A549 (cell line): ENCODE results near the gene RNASE4. TPM values are rescaled to one million over a fixed set of nuclear protein-coding genes. Genes with fewer than 3 reads are reported as not detected.
A peak's percentile ranks its signal among the peaks of the same experiment; 100 is the strongest.

ENCODE experiments used
- ATAC-seq, 2 experiments: fragments of 200-7000 bp in 1 of 2; fragments of >200 bp in 1 of 2; cut with Nextera tagmentation in 1 of 2; cut with Tn5 transposase in 1 of 2; 3 replicates each; pipeline versions ENCODE4 v1.8.0 to v1.9.1; 2018 to 2020; ENCODE audit warnings: mild to moderate bottlenecking in 1 of 2, moderate library complexity in 1 of 2
- CTCF ChIA-PET: fragments of 300-600 bp; sonication (Branson Sonifier 250); formaldehyde crosslinking; extraction: SDS; loops from one replicate; lab custom pipeline; 2021; ENCODE audit warnings: antibody characterized with exemption, inconsistent platforms; lab: Yijun Ruan, JAX
- POLR2A ChIA-PET: fragments of 350-600 bp; formaldehyde crosslinking; extraction: SDS; loops from one replicate; lab custom pipeline; 2021; ENCODE audit warnings: antibody characterized with exemption, inconsistent platforms; lab: Yijun Ruan, JAX
- DNase-seq, 2 experiments: peaks; one replicate each; pipeline versions ENCODE4 v3.0.0 to v3.0.0-alpha.2; 2011 to 2016; ENCODE audit warnings: low read depth in 1 of 2, low spot score in 1 of 2
- FAIRE-seq: peaks from 2 replicates; lab custom pipeline; 2011; peaks lifted over from hg19 to GRCh38; lab: Jason Lieb, UNC
- H3K27ac ChIP-seq, 2 experiments: fragments of >200 bp; sonication (Bioruptor Twin); formaldehyde crosslinking; 3 replicates each; pipeline ENCODE4 v1.5.1; 2016 to 2017
- H3K4me1 ChIP-seq: fragments of >200 bp; sonication (Bioruptor Twin); formaldehyde crosslinking; 3 replicates; pipeline ENCODE4 v1.6.1; 2016
- H3K4me2 ChIP-seq: fragments of >200 bp; sonication (Bioruptor Twin); formaldehyde crosslinking; 3 replicates; pipeline ENCODE4 v1.6.1; 2016
- H3K4me3 ChIP-seq: fragments of >200 bp; sonication (Bioruptor Twin); formaldehyde crosslinking; 3 replicates; pipeline ENCODE4 v1.5.1; 2016
- H3K9me3 ChIP-seq: fragments of >200 bp; sonication (Bioruptor Twin); formaldehyde crosslinking; 3 replicates; pipeline ENCODE4 v1.6.1; 2016
- ATOH8 ChIP-seq: fragments of 250-450 bp; sonication (Bioruptor Pico); IDR thresholded peaks from 2 replicates; pipeline ENCODE4 v1.5.0; 2020; ENCODE audit warnings: low read depth, mild to moderate bottlenecking, moderate library complexity
- CBX2 ChIP-seq: fragments of 200-600 bp; sonication (generic); IDR thresholded peaks from 2 replicates; pipeline ENCODE4 v1.6.1; 2016; ENCODE audit warnings: low read depth, mild to moderate bottlenecking, borderline replicate concordance
- CEBPB ChIP-seq, 2 experiments: fragments of >200 bp in 1 of 2; sonication (Bioruptor Twin) in 1 of 2; formaldehyde crosslinking in 1 of 2; IDR thresholded peaks; 2 replicates each; pipeline ENCODE4 v1.6.1; 2012 to 2016
- CTCF ChIP-seq: fragments of >200 bp; sonication (Bioruptor Twin); formaldehyde crosslinking; IDR thresholded peaks from 3 replicates; pipeline ENCODE4 v1.5.1; 2016
- FOSB ChIP-seq: fragments of 250-450 bp; sonication (Bioruptor Pico); IDR thresholded peaks from 2 replicates; pipeline ENCODE4 v1.5.0; 2020; ENCODE audit warnings: mild to moderate bottlenecking, moderate library complexity
- FOSL2 ChIP-seq, 2 experiments: fragments of 450-650 bp in 1 of 2; fragments of >200 bp in 1 of 2; sonication (Bioruptor Twin) in 1 of 2; formaldehyde crosslinking; IDR thresholded peaks; 2 replicates each; pipeline versions ENCODE4 v1.5.0 to v1.6.1; 2016 to 2020; ENCODE audit warnings: mild to moderate bottlenecking in 1 of 2, moderate library complexity in 1 of 2
- FOXS1 ChIP-seq: fragments of 250-450 bp; sonication (Bioruptor Pico); IDR thresholded peaks from 2 replicates; pipeline ENCODE4 v1.5.0; 2020; ENCODE audit warnings: mild to moderate bottlenecking, moderate library complexity
- HEYL ChIP-seq: fragments of 250-450 bp; sonication (Bioruptor Pico); IDR thresholded peaks from 2 replicates; pipeline ENCODE4 v1.8.0; 2021; ENCODE audit warnings: mild to moderate bottlenecking, moderate library complexity
- HOXB5 ChIP-seq: fragments of 250-450 bp; sonication (Bioruptor Pico); IDR thresholded peaks from 2 replicates; pipeline ENCODE4 v1.5.0; 2020; ENCODE audit warnings: mild to moderate bottlenecking, moderate library complexity
- KDM1A ChIP-seq: fragments of 200-600 bp; sonication (generic); IDR thresholded peaks from 2 replicates; pipeline ENCODE4 v1.6.1; 2016; ENCODE audit warnings: low read depth, mild to moderate bottlenecking
- MAX ChIP-seq: IDR thresholded peaks from 2 replicates; pipeline ENCODE4 v1.6.1; 2012
- MYC ChIP-seq: IDR thresholded peaks from 2 replicates; pipeline ENCODE4 v1.6.1; 2012; ENCODE audit warnings: mild to moderate bottlenecking, inconsistent platforms, low read length, improper control_type of control experiment, borderline replicate concordance
- NFE2L2 ChIP-seq: fragments of 150-350 bp; conservative IDR thresholded peaks from 2 replicates; pipeline ENCODE4 v1.6.1; 2014; ENCODE audit warnings: low read length
- NPAS2 ChIP-seq: fragments of 250-450 bp; sonication (Bioruptor Pico); IDR thresholded peaks from 2 replicates; pipeline ENCODE4 v1.8.0; 2022; ENCODE audit warnings: mild to moderate bottlenecking, moderate library complexity, borderline replicate concordance
- NR3C1 ChIP-seq: fragments of >200 bp; sonication (Bioruptor Twin); formaldehyde crosslinking; IDR thresholded peaks from 3 replicates; pipeline ENCODE4 v1.6.1; 2017
- POLR2AphosphoS2 ChIP-seq: conservative IDR thresholded peaks from 2 replicates; pipeline ENCODE4 v1.6.1; 2012; ENCODE audit warnings: low read length, improper control_type of control experiment, inconsistent platforms
- RAD21 ChIP-seq, 2 experiments: fragments of >200 bp in 1 of 2; sonication (Bioruptor Twin) in 1 of 2; formaldehyde crosslinking in 1 of 2; IDR thresholded peaks in 1 of 2; conservative IDR thresholded peaks in 1 of 2; 2 replicates in 1 of 2; 3 replicates in 1 of 2; pipeline ENCODE4 v1.6.1; 2012 to 2018; ENCODE audit warnings: inconsistent platforms in 1 of 2
- RCOR1 ChIP-seq: fragments of 150-350 bp; IDR thresholded peaks from 2 replicates; pipeline ENCODE4 v1.6.1; 2014; ENCODE audit warnings: antibody characterized with exemption, low read length, low read depth
- RFX5 ChIP-seq: fragments of 450-650 bp; IDR thresholded peaks from 2 replicates; pipeline ENCODE4 v1.7.1; 2014; ENCODE audit warnings: antibody characterized with exemption, mild to moderate bottlenecking, moderate library complexity
- SREBF2 ChIP-seq: fragments of 450-650 bp; IDR thresholded peaks from 2 replicates; pipeline ENCODE4 v1.6.1; 2014; ENCODE audit warnings: mild to moderate bottlenecking, moderate library complexity
- TP53 ChIP-seq: fragments of 250-450 bp; sonication (Bioruptor Pico); IDR thresholded peaks from 2 replicates; pipeline ENCODE4 v1.5.0; 2021; ENCODE audit warnings: mild to moderate bottlenecking, moderate library complexity
- ZSCAN20 ChIP-seq: fragments of 250-450 bp; sonication (Bioruptor Pico); IDR thresholded peaks from 2 replicates; pipeline ENCODE4 v1.8.0; 2022; ENCODE audit warnings: mild to moderate bottlenecking, moderate library complexity
- WGBS: methylation state at CpG from one replicate; pipeline ENCODE4 v1.1.6; 2017; ENCODE audit errors: missing lambda C conversion rate; 5-methylcytosine and 5-hydroxymethylcytosine counted together
- polyA plus RNA-seq, 4 experiments: library from polyadenylated mRNA; depleted of rRNA in 3 of 4; stranded (reverse); fragments of >200 nt; fragmentation: RNase III in 1 of 4; extraction: RNeasy Plus Mini Kit Qiagen cat#74134 plus additional on column Dnase treatment in 1 of 4; gene quantifications; 2 replicates in 3 of 4; 3 replicates in 1 of 4; pipeline ENCODE4 v1.2.3, GENCODE V29; 2011 to 2017

The RNASE4 gene
- polyA plus RNA-seq, 2 of the 4 experiments (the other 2 are of a cell fraction) = 8.6 to 77.4 TPM

- TF ChIP-seq CTCF (peak; percentile 30; the same call in 1 of the 3 replicates), KDM1A (no peak), SREBF2 (peak; percentile 67), RAD21 (conservative IDR thresholded peaks at IDR 0.05 in 1 of 2, IDR thresholded peaks at IDR 0.05 in 1 of 2) (peak in 1 of 2 experiments; percentile 21; a peak in 1 of 5 replicates), MAX (peak; percentile 52; the same call in 1 of the 2 replicates), CEBPB (IDR thresholded peaks at IDR 0.05) (0 out of 4 replicates have a peak, but pooled peaks of 1 of the 2 experiments have one; percentile 14)
- 5% methylated on average over 28 of the region's 28 CpGs for WGBS
- ATAC-seq = peak; percentile 62 to 84
- peak; percentile 18 for FAIRE-seq
- peak overlapping the region; percentile 66 for H3K4me2 ChIP-seq
- no peaks in the 10 kb centered on the region for H3K9me3 ChIP-seq
- POLR2A ChIA-PET = interaction anchor here (0.6 to 3.5 kb wide), 4 partner anchors 24 to 196 kb away, joined by 3 to 15 read pairs (median 7); partner anchors contain the start of genes PIP4P1 and RNASE4
- CTCF ChIA-PET = interaction anchor here (0.6 to 11.5 kb wide), 19 partner anchors 9 to 313 kb away, joined by 3 to 191 read pairs (median 5); partner anchors contain the start of gene RNASE4
- peaks cover 24% of the 10 kb centered on the region; the same call in 2 of the 3 replicates for H3K4me1 ChIP-seq
- no peak overlapping the region for H3K27ac ChIP-seq
- H3K4me3 ChIP-seq = peak overlapping the region; percentile 16; the same call in 1 of the 3 replicates
- peak; percentile 83 to 92 for DNase-seq
Observed at GRCh38 chr14:20657216-20658211, 26.8 kb upstream of the RNASE4 start.

GRCh38 chr14:20658246-20658645 lies 26.1 kb upstream of the RNASE4 start:
- Histone ChIP-seq H3K27ac (no peak overlapping the region), H3K4me3 (no peak overlapping the region), H3K9me3 (no peaks in the 10 kb centered on the region), H3K4me1 (peaks cover 23% of the 10 kb centered on the region; the same call in 2 of the 3 replicates), H3K4me2 (peak overlapping the region; percentile 66)
- ATAC-seq = no peak
- ChIA-PET POLR2A (interaction anchor here (0.6 to 3.5 kb wide), 4 partner anchors 23 to 197 kb away, joined by 3 to 15 read pairs (median 7); partner anchors contain the start of genes PIP4P1 and RNASE4), CTCF (interaction anchor here (0.6 to 11.5 kb wide), 14 partner anchors 10 to 313 kb away, joined by 3 to 191 read pairs (median 6); partner anchors contain the start of gene RNASE4)
- WGBS = 48% methylated on average over 2 of the region's 3 CpGs
- DNase-seq = no peak
- TF ChIP-seq SREBF2 = no peak
- no peak for TF ChIP-seq RCOR1
- no peak for TF ChIP-seq FOXS1 (CRISPR knock-in tag)
- no peak for TF ChIP-seq POLR2AphosphoS2
- TF ChIP-seq RFX5 = no peak
- no peak for TF ChIP-seq MAX
- TF ChIP-seq ZSCAN20 (CRISPR knock-in tag) = no peak
- TF ChIP-seq ATOH8 (CRISPR knock-in tag) = no peak
- TF ChIP-seq NFE2L2 = no peak
- no peak for TF ChIP-seq FOSL2 (IDR thresholded peaks at IDR 0.05)
- no peak for TF ChIP-seq FOSL2 (CRISPR knock-in tag; IDR thresholded peaks at IDR 0.05)
- no peak for TF ChIP-seq HEYL (CRISPR knock-in tag)
- no peak for TF ChIP-seq HOXB5 (CRISPR knock-in tag)
- no peak for TF ChIP-seq RAD21 (conservative IDR thresholded peaks at IDR 0.05 in 1 of 2, IDR thresholded peaks at IDR 0.05 in 1 of 2)
- TF ChIP-seq CBX2 = no peak
- no peak for TF ChIP-seq TP53
- no peak for TF ChIP-seq NR3C1
- TF ChIP-seq MYC = no peak
- TF ChIP-seq NPAS2 = no peak
- TF ChIP-seq FOSB (CRISPR knock-in tag) = no peak
- FAIRE-seq = no peak
